ENCODE data around the gene TMEM86B.
"Not testable (repeated sequence)": the region's sequence is repeated elsewhere in the genome, so short reads cannot be mapped to it uniquely, and the experiment has no call there.

Gene TMEM86B

GRCh38 chr19:55241935-55242464, 13.4 kb upstream of the TMEM86B start:
- no peak for DNase-seq

GRCh38 chr19:55241143-55241934, 12.8 kb upstream of the TMEM86B start:
- no peak for DNase-seq

- no peak for DNase-seq
Measured at GRCh38 chr19:55240713-55241020, 12.1 kb upstream of the TMEM86B start.

DNA sequence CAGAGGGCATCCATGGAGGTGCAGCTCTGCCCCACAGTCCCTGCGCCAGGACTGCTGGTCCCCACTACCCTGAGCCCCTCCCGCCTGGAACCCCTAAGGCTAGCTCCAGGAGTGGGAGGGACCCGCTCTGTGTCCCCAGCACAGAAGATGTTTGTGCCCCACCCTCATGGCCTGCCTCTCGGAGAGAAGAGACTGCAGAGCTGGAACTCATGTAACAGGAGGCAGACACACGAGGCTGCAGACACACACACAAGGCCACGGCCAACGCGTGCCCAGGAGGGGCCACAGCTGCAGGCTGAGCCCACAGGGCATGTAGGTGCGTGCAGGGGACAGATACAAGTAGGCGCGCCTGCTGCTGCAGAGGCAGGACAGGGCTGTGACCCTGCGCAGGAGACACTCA, 10.4 kb upstream of the TMEM86B start:
- DNase-seq, result no peak

GRCh38 chr19:55238030-55238429, 9.5 kb upstream of the TMEM86B start:
- DNase-seq, result no peak

- no peak for DNase-seq
Measured at GRCh38 chr19:55232986-55233385, 4.4 kb upstream of the TMEM86B start.

GRCh38 chr19:55232286-55232602, 3.7 kb upstream of the TMEM86B start:
- DNase-seq, result no peak

DNA sequence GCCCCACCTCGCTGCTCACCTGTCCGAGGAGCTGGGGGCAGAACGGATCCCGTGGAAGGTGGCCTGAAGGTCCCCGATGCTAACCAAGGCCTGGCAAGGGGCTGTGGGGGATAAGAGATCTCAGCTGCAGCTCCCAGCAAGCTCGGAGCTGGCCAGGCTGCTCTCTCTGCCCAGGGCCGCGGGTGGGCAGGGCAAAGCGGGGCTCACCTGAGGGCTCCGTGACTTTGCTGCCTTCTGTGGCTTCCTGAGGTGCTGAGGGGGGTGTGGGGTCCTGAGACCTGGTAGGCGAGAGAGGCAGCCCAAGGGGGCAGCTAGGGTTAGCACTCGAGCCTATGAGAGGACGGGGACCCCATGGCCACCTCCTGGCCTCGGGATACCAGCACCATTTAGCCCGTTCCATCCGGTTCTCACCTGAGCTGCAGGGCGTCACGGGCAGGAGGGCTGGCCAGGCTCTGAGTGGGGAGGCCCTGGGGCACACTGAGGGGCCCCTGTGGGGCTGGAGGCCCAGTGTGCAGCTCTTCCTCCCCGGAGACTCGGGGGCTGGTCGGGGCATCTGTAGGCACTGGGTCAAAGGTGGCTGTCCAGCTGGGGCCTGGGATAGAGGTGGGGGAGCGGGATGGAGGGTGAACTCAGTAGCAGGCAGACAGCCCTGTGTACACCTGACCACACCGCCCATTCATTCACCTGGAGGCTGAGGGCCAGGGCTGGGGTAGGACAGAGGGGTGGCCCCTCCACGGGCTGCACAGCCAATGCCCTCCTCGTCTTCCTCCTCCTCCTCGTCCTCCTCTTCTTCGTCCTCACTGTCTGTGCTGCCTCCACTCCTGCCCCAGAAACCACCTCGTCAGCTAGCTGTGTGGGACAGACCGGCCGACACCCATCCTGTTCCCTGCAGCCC, 3.1 kb upstream of the TMEM86B start:
- no peak for DNase-seq

- no peak for DNase-seq
Measured at GRCh38 chr19:55230780-55231179, 2.2 kb upstream of the TMEM86B start.

DNA sequence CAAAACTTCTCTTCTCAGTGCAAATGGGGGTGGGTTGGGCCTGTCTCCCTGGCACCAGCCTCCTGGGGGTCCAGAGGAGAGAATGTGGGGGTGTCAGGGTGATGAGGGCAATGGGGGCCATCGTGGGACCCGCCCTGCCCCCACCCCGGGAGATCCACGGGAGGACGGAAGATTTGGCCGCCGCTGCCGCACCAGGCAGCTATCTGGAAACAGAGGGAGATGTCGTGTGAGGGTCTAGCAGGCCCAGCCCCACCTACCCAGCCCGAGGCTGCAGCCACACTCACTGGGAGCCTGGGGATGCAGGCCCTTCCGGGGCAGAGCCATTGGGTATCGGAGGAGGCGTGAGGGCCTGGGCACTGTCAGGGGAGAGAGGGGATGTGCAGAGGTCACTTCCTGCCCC, 1.8 kb upstream of the TMEM86B start:
- no peak for DNase-seq

GRCh38 chr19:55229789-55230182, 1.2 kb upstream of the TMEM86B start:
- no peak for DNase-seq

GRCh38 chr19:55229145-55229788, 704 bp upstream of the TMEM86B start:
- DNase-seq, result no peak

DNA sequence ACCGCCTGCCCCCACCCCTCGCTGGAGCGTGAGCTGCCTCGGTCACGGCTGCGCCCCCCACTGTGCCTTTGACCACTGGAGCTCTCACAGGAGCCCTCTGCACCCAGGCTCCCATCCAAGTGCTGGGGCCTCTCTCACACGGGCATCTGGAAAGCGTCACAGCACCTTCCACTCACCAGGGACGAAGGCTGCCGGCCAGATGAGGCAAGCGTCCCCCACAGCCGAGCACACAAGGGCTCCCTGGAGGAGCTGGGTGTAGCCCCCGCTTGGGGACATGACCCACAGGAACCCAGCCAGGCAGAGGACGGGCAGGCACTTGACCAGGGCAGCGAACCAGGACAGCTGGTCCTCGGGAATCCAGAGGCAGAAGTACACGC, 560 bp downstream of the TMEM86B start:
- DNase-seq, result no peak

DNA sequence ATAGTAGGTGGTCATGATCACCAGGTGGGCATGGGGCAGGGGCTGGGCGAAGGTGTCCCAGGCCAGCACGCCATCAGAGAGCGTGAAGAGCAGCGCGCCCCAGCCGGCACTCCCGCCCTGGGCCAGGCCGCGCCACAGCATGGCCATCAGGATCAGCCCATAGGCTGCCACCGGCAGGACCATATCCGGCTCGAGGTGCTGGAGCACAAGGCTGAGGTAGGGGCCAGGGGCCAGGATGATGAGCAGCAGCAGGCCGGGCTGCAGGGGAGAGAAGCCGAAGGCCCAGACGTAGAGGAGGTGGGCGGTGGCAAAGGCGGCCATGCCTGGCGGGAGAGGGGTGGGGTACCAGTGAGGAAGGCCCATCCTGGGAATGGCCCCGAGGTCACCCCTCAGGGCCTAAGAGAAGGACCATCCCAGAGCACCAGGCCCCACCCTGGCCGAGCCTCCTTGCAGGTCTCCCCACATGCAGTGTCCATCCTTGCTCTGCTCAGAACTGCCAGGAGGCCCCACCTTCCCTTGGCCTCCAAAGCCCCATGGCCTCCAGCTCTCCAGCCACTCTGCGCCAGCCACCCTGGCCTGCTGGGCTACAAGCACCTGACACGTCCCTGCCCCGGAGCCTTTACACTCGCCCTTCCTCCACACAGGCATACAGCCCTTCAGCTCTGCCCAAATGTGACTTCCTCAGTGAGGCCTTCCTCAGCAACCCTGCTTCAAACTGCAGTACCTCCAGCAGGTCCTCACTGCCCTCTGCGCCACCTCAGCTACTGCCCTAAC, 1.1 kb downstream of the TMEM86B start:
- DNase-seq, result no peak

GRCh38 chr19:55226788-55227187, 1.8 kb downstream of the TMEM86B start:
- DNase-seq, result no peak

DNA sequence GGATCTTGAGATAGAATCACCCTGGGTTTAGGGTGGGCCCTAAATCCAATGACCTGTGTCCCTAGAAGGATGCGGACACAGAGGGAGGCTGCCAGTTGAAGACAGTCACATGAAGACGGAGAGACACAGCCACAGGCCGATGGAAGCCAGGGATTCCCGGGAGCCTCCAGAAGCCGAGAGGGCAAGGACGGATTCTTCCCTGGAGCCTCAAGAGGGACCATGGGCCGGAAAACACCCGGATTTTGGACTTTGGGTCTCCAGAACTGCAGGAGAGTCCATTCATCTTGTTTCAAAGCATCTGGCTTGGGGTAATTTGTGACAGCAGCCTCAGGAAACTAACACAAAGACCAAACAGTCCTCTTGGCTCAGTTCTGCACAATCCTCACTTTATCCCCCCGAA, 2.3 kb downstream of the TMEM86B start:
- DNase-seq, result no peak

DNA sequence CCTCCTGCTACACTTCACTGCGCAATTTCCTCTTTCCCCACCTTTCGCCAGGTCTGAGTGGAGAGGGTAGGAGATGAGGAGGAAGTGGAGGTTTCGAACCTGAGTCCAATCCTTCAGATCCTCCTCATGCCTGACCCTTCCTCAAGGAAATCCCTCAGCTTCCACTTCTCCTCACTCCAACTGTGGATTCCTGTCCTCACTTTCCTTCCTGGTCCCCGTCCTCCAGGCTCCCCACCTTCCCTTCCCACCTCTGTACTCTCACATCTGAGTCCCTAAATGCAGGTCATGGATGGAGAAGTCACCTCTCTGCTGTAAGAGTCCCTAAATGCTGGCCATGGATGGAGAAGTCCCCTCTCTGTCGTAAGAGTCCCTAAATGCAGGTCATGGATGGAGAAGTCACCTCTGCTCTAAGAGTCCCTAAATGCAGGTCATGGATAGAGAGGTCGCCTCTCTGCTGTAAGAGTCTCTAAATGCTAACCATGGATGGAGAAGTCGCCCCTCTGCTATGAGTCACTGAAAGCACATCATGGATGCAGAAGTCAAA, 3.1 kb downstream of the TMEM86B start:
- DNase-seq, result no peak

DNA sequence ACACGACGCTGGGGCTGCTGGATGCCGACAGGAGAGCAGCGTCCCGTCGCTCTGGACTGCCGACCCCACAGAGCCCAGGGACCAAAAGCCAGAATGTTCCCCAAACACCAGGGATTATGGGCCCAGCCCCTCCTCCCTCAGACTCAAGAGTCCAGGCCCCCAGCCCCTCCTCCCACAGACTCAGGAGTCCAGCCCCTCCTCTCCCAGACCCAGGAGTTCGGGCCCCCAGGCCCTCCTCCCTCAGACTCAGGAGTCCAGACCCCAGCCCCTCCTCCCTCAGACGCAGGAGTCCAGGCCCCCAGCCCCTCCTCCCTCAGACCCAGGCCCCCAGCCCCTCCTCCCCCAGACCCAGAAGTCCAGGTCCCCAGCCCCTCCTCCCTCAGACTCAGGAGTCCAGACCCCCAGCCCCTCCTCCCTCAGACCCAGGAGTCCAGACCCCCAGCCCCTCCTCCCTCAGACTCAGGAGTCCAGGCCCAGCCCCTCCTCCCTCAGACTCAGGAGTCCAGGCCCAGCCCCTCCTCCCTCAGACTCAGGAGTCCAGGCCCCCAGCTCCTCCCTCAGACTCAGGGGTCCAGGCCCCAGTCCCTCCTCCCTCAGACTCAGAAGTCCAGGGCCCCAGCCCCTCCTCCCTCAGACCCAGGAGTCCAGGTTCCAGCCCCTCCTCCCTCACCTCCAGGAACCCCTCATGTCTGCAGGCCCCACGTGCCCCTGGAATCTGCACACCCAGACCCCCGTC, 3.7 kb downstream of the TMEM86B start:
- not testable (repeated sequence) for DNase-seq

DNA sequence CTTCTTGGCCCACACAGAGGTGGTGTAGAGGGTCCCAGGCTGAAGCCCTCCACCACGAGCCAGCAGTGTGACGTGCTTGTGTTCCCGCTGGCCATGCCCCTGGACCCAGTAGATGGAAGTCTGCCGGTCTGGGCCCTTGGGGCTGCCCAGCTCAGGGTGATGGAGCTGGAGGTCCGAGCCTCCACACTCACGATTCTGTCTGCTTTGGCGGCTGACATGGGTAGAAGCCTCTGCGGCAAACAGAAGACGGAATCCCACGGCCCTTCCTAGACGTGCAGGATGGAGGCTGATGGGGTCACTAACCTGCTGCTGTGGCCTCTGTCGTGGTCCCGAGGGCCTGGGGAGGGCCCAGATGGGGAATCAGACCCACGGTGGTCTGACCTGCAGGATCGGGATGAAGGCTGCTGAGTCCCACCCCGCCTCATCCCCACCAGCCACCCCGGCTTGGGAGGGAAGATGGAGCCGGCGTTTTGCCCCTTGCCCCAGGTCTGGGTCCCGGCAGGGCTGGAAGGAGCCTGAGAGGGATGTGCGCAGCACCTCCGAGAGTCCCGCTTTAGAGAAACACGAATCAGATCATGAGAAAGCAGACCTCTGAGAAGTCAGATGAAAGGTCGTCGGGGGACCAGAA, 4.4 kb downstream of the TMEM86B start:
- no peak for DNase-seq

- no peak for DNase-seq
Measured at GRCh38 chr19:55223291-55224037, 5.1 kb downstream of the TMEM86B start.

DNA sequence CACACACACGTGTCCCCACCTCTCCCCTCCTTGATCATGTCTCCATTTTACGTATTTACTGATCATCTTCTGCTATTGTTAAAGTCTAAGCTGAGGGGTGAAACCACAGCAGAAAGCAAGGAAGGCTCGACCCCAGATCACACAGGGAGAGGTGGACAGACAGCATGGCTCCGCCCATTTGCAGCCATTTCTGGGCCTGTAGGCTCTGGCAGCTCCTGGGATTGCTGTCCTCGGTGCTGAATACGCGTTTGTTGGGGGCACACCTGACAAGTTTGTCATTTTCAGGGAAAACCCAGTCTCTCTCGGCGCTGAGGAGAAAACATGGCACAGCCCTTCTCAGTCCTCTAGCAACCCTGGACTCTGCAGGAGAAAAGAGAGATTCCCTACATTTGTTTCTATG, 8.0 kb downstream of the TMEM86B start:
- no peak for DNase-seq
